GM19025 (cell line): Measurements from ENCODE around the gene ATP2A3.
"Not testable (repeated sequence)": the region's sequence is repeated elsewhere in the genome, so short reads cannot be mapped to it uniquely, and the experiment has no call there.

Source experiments
- ATAC-seq: cut with Tn5 transposase; IDR thresholded peaks from one replicate; pipeline ENCODE4 v1.9.1; 2021; ENCODE audit warnings: mild to moderate bottlenecking, low read depth, moderate library complexity; ENCODE audit not compliant: unreplicated experiment

Gene ATP2A3

GRCh38 chr17:3992370-3992769 is 28.1 kb upstream of the ATP2A3 start:
- no peak for ATAC-seq

- ATAC-seq, result not testable (repeated sequence)
These were observed 27.5 kb upstream of the ATP2A3 start for GRCh38 chr17:3991699-3992098.

DNA sequence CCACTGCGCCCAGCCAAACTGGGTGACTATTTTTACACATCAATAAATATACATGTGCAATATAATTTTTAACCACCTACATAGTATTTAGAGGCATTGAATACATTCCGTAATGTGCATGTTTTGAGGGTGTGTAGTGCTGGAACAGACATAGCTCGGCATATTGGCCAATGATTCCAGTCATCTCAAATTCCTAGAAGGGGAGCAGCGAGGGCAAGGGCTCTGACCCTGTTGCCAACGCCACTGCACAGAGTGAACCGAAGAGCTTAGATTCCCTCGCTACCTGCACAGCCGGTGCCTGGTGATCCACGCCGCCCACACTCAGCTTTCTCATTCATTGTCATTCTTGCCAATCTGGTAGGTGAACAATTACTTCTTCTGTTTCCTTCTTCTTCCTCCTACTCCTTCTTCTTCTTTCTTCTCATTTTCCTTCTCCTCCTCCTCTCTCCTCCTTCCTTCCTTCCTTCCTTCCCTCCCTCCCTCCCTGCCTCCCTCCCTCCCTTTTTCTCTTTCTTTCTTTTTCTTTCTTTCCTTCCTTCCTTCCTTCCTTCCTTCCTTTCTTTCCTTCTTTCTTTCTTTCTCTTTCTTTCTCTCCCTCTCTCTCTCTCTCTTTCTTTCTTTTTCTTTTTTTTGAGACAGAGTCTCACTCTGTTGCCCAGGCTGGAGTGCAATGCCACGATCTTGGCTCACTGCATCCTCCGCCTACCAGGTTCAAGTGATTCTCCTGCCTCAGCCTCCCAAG is 26.3 kb upstream of the ATP2A3 start:
- ATAC-seq, result no peak

- ATAC-seq, result no peak
These were observed 25.0 kb upstream of the ATP2A3 start for GRCh38 chr17:3989041-3989886.

GRCh38 chr17:3988297-3989040 is 24.2 kb upstream of the ATP2A3 start:
- ATAC-seq, result no peak

- ATAC-seq, result no peak
These were observed 22.7 kb upstream of the ATP2A3 start for GRCh38 chr17:3986939-3987335.

DNA sequence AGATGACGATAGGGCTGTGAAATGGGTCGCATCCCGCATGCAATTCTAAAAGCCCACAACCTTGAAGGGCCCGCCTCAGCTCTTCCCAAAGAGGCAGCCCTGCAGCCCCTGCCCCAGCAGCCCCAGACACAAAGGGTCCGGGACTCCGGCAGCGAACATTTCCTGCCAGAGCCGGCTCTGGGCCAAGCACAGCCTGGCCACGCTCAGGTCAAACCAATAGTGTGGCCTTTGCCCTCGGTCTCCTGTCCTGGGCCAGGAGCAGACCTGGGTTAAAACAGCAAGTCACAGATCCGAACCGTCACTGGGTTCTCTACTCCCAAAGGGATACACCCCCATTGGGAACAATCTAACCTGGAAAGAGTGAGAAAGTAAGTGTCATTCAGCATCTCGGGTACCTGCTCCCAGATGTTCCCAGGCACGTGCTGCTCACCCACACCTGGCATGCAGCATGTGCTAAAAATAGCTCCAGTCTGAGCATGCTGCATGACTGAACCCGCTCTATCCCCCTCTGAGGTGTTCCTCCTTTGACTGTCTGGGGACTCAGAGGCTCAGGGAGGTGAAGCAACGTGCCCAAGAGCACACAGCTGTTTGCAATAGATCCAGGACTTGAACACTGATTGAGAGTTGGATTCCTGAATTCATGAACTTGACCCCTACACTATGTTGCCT is 22.2 kb upstream of the ATP2A3 start:
- no peak for ATAC-seq

GRCh38 chr17:3985846-3986245 is 21.6 kb upstream of the ATP2A3 start:
- no peak for ATAC-seq

DNA sequence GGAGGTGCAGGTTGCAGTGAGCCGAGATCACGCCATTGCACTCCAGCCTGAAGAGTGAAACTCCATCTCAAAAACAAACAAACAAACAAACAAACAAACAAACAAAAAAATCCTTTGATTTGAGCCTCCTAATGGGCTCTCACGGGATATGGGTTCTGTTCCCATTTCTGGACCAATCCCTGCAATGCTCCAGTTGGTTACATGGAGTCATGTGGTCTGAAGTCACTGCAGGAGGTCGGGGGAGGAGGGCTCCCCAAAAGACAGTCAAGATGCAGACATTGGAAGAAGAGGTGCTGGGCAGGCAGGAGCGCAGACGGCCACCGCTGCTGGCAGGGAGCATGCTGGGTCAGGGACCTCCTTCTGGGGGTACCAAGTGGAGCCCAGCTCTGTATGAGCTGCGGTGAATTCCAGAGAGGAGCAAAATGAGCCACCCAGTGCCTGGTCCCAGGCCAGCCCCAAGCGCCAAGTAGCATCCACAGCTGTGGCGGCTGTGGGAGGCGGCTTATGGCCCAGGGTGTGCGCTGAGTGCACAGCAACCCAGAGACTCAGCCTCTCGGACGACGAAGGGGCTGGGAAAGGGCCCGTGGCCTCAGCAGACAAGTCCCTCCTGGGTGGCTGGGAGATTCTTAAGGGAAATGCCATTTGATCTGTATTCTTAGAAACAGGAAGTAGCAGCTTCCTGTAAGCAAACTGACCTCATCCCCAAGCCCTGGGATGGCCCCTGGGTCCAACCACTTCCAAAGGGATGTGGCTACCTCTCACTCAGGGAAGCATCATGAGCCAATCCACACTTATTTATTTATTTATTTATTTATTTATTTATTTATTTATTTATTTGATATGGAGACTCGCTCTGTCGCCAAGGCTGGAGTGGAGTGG is 19.6 kb upstream of the ATP2A3 start:
- ATAC-seq, result no peak

GRCh38 chr17:3982541-3983017 is 18.3 kb upstream of the ATP2A3 start:
- no peak for ATAC-seq

DNA sequence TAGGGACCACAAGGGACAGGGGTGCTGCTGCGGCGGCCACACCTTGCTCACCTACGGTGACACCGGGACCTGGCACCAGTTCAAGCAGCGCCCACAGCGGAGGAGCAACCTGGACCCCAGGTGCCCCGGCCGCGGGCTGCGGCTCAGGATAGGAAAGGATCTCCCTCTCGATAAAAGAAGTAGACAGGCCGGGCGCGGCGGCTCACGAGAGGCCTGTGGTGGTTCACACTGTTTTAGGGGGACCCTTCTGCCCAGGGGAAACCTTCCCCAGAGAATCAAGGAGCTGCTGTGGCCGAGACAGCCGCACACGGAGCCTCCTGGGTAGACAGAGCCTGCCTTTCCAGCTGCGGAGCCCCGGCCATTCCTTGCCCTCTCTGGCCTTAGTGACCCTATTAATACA is 17.9 kb upstream of the ATP2A3 start:
- no peak for ATAC-seq

DNA sequence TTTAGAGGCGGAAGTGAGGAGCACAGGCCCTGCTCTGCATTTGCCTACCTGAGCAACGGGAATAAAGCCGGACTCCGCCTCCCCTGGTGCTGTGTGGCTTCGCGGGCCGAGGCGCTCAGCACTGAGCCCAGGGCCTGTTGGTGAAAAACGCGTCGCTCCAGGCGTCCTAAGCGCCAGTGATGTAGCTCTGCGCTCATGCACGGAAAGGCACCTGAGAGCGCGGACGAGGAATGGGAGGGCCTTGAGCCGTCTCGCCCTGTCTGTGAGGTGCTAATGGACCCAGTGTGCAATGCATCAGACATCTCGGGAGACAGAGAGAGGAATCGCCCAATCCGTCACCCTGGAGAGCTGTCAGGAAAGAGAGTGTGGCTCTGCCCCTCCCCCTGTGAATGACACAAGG is 17.2 kb upstream of the ATP2A3 start:
- ATAC-seq, result no peak

DNA sequence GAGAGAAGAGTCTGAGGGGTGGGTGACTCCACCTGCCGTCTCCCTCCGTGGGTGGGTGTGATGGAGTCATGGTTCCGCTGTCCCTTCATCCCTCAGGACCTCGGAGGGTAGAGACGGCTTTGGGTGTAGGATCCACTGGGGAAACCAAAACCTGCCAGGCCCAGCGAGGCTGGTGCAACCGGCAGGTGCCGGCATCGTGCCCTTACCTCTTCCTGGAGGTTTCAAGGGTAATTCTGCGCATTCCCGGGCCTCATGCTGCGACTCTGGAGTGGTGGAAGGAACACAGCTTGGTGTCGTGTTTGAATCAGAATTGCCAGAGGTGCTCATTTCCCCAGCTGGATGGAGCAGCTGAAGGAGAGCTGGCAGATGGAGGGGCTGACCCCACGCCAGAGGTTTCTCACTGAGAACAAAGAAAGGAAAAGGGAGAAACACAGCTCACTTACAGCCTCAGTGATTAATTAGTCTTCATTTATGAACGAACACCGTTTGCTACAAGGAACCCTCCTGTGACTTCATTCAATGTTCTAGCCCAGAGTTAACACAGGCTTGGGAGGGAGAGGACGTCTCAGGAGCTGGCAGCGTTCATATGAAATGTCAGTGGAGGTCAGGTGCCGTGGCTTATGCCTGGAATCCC is 16.3 kb upstream of the ATP2A3 start:
- ATAC-seq, result no peak

DNA sequence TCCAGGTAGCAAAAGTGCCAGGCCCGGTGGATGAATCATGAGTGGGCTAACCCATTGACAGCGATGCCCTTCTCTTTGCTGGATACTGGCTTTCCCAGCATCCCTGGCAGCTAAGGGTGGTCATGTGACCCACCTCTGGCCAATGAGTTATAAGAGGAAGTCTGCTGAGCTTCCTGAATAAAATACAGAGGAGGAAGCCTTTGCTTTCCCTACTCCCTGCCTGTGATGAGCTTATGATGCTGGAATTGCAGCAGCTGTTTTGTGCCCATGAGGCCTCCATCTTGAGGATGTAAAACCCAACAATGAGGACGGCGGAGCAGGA is 15.0 kb upstream of the ATP2A3 start:
- ATAC-seq, result no peak

DNA sequence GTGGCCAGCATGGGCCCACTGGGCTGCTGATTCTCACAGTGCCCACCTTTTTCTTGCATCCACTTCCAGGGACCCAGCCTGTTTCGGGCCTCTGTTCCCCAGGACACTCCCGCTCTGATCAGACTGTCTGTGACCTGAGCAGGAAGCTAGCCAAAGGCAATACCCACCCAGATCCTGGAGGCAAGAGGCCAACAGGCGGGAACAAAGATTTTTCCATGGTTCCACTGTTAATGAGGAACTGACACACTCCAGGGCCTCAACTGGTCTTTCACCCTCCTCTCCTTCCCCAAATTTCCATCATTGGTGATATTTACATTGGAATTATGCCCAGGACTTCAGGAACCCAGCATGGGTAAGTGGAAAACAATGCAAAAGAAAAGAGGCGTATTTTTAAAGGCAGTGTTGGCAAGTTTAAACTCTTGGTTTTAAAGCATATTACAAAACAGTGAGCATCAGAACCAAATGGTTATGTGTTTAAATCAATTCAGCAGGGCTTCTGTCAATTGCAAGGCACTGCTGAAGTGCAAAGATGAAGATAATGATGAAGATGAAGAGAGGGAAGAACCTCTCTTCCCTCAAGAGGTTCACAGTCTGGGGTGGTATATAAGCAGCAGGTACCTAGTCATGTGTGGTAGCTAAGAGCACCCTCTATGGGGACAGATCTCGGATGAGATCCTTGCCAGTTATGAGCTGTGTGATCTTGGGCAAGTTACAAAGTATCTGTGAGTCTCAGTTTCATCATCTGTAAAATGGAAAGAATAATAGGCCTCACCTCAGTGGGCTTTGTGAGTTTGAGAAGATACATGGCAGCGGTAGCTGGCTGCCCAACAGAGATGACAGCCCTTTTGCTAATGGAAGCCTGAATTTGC is 14.4 kb upstream of the ATP2A3 start:
- ATAC-seq, result no peak

- no peak for ATAC-seq
These were observed 13.2 kb upstream of the ATP2A3 start for GRCh38 chr17:3977387-3977786.

- ATAC-seq, result no peak
These were observed 12.5 kb upstream of the ATP2A3 start for GRCh38 chr17:3976675-3977171.

DNA sequence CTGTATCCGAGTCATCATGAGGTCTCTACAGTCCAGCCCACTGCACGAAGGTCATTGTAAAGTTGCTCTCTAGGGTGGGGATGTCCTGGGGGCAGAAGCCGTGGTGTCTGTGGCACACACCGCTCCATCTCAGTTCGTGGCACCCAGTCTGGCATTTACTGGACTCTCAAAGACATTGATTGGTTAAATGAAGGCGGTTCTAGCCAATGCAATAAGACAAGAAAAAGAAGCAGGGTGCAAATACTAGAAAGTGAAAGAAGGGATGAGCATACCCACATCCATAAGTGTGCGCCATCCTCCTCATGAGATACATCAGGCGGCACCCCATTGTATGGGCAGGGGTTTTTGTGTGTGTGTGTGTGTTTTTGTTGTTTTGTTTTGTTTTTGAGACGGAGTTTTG is 10.7 kb upstream of the ATP2A3 start:
- no peak for ATAC-seq
